Measurements from ENCODE around the gene TBRG4.

The TBRG4 gene

GRCh38 chr7:45132708-45133320 lies 21.3 kb upstream of the TBRG4 start:
- H3K79me2 ChIP-seq: no peaks in the 10 kb centered on the region
- H3K27me3 ChIP-seq (ENCODE audit: control insufficient read depth, insufficient read depth, low read length): no peaks in the 10 kb centered on the region
- no peak overlapping the region for H3K9ac ChIP-seq
- TF ChIP-seq CTCF (IDR thresholded peaks at IDR 0.05): no peak
- no peak overlapping the region for H3K4me2 ChIP-seq (ENCODE audit: low read length)
- H3K4me1 ChIP-seq: no peaks in the 10 kb centered on the region
- H3K36me3 ChIP-seq (ENCODE audit: control insufficient read depth, insufficient read depth, low read length): no peaks in the 10 kb centered on the region
- H3K9me3 ChIP-seq (ENCODE audit: control insufficient read depth, low read length): no peaks in the 10 kb centered on the region
- no peak overlapping the region for H3K4me3 ChIP-seq (ENCODE audit: low read depth, low read length)
- no peak overlapping the region for H2AFZ ChIP-seq
- H3K27ac ChIP-seq: no peak overlapping the region

- Histone ChIP-seq H3K9me3 (ENCODE audit: control insufficient read depth, low read length) (no peaks in the 10 kb centered on the region), H3K4me1 (no peaks in the 10 kb centered on the region), H2AFZ (no peak overlapping the region), H3K27ac (no peak overlapping the region), H3K9ac (no peak overlapping the region), H3K4me3 (ENCODE audit: low read depth, low read length) (no peak overlapping the region), H3K36me3 (ENCODE audit: control insufficient read depth, insufficient read depth, low read length) (no peaks in the 10 kb centered on the region), H3K4me2 (ENCODE audit: low read length) (no peak overlapping the region), H3K79me2 (no peaks in the 10 kb centered on the region), H3K27me3 (ENCODE audit: control insufficient read depth, insufficient read depth, low read length) (no peaks in the 10 kb centered on the region)
- no peak for TF ChIP-seq CTCF (IDR thresholded peaks at IDR 0.05)
Measured at GRCh38 chr7:45131891-45132290, 20.4 kb upstream of the TBRG4 start.

- no peaks in the 10 kb centered on the region for H3K4me1 ChIP-seq
- H3K27ac ChIP-seq: no peak overlapping the region
- H3K9ac ChIP-seq: no peak overlapping the region
- no peaks in the 10 kb centered on the region for H3K27me3 ChIP-seq (ENCODE audit: control insufficient read depth, insufficient read depth, low read length)
- no peak for TF ChIP-seq CTCF (IDR thresholded peaks at IDR 0.05)
- H3K4me2 ChIP-seq (ENCODE audit: low read length): no peak overlapping the region
- H3K4me3 ChIP-seq (ENCODE audit: low read depth, low read length): no peak overlapping the region
- no peak overlapping the region for H2AFZ ChIP-seq
- H3K79me2 ChIP-seq: no peaks in the 10 kb centered on the region
- no peaks in the 10 kb centered on the region for H3K36me3 ChIP-seq (ENCODE audit: control insufficient read depth, insufficient read depth, low read length)
- H3K9me3 ChIP-seq (ENCODE audit: control insufficient read depth, low read length): no peaks in the 10 kb centered on the region
Measured at GRCh38 chr7:45130910-45131309, 19.4 kb upstream of the TBRG4 start.

GRCh38 chr7:45129906-45130305 lies 18.4 kb upstream of the TBRG4 start:
- Histone ChIP-seq H3K4me2 (ENCODE audit: low read length) (no peak overlapping the region), H2AFZ (no peak overlapping the region), H3K9ac (no peak overlapping the region), H3K36me3 (ENCODE audit: control insufficient read depth, insufficient read depth, low read length) (no peaks in the 10 kb centered on the region), H3K4me3 (ENCODE audit: low read depth, low read length) (no peak overlapping the region), H3K79me2 (no peaks in the 10 kb centered on the region), H3K27ac (no peak overlapping the region), H3K9me3 (ENCODE audit: control insufficient read depth, low read length) (no peaks in the 10 kb centered on the region), H3K27me3 (ENCODE audit: control insufficient read depth, insufficient read depth, low read length) (no peaks in the 10 kb centered on the region), H3K4me1 (no peaks in the 10 kb centered on the region)
- TF ChIP-seq CTCF (IDR thresholded peaks at IDR 0.05): no peak

- Histone ChIP-seq H3K9me3 (ENCODE audit: control insufficient read depth, low read length) (no peaks in the 10 kb centered on the region), H3K79me2 (no peaks in the 10 kb centered on the region), H2AFZ (no peak overlapping the region), H3K9ac (no peak overlapping the region), H3K27ac (no peak overlapping the region), H3K4me2 (ENCODE audit: low read length) (no peak overlapping the region), H3K27me3 (ENCODE audit: control insufficient read depth, insufficient read depth, low read length) (no peaks in the 10 kb centered on the region), H3K4me1 (no peaks in the 10 kb centered on the region), H3K4me3 (ENCODE audit: low read depth, low read length) (no peak overlapping the region), H3K36me3 (ENCODE audit: control insufficient read depth, insufficient read depth, low read length) (no peaks in the 10 kb centered on the region)
- TF ChIP-seq CTCF (IDR thresholded peaks at IDR 0.05): no peak
Measured at GRCh38 chr7:45129181-45129800, 17.8 kb upstream of the TBRG4 start.

Measured in parathyroid adenoma (tissue), 2 donors.